HG02588 (cell line): ENCODE measurements around the gene CEP85.

Experiments used
- ATAC-seq: cut with Tn5 transposase; IDR thresholded peaks from one replicate; pipeline ENCODE4 v1.9.1; 2021; ENCODE audit warnings: mild to moderate bottlenecking, moderate library complexity; ENCODE audit not compliant: unreplicated experiment

Gene CEP85, protein sequence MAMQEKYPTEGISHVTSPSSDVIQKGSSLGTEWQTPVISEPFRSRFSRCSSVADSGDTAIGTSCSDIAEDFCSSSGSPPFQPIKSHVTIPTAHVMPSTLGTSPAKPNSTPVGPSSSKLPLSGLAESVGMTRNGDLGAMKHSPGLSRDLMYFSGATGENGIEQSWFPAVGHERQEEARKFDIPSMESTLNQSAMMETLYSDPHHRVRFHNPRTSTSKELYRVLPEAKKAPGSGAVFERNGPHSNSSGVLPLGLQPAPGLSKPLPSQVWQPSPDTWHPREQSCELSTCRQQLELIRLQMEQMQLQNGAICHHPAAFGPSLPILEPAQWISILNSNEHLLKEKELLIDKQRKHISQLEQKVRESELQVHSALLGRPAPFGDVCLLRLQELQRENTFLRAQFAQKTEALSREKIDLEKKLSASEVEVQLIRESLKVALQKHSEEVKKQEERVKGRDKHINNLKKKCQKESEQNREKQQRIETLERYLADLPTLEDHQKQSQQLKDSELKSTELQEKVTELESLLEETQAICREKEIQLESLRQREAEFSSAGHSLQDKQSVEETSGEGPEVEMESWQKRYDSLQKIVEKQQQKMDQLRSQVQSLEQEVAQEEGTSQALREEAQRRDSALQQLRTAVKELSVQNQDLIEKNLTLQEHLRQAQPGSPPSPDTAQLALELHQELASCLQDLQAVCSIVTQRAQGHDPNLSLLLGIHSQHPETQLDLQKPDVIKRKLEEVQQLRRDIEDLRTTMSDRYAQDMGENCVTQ

DNA sequence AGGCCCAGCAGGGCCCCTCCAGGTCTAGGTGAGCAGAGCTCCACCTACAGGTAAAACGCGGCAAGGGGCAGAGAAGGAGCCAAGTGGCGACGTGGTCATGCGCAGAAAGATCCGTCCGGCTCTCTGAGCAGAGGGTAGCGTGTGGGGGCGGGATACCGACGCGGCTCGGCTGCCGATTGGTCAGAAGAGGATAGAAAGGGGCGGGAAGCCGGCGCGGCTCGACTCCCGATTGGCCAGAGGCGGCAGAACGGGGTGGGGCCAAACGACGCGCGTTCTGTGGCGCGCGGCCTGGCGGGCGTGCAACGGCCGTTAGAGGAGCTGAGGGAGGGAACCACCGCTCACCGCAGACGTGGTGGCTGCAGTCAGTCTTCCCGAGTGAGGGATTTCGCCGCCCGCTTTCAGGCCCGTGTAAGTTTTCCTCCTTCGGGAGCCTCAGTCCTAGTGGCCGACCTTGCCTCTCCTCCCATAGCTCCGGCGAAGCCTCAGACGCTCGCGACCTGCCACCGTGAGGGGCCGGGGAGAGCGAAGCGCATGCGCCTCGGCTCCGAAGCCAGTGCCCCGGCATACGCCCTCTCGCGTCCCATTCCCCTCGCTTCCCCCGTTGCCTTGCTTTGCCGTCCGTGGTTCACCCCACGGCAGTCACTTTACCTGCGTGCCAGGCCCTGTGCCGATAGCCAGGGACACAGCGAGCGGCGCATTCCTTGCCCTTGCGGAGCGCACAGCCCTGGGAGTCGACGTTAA is at the start of gene CEP85:
Gene CEP85, plus strand, starts transcription at position 298 of the 741 bp plus-strand sequence. CDS start 5,584 bp downstream, outside the sequence.
- ATAC-seq, result peak; percentile 92

DNA sequence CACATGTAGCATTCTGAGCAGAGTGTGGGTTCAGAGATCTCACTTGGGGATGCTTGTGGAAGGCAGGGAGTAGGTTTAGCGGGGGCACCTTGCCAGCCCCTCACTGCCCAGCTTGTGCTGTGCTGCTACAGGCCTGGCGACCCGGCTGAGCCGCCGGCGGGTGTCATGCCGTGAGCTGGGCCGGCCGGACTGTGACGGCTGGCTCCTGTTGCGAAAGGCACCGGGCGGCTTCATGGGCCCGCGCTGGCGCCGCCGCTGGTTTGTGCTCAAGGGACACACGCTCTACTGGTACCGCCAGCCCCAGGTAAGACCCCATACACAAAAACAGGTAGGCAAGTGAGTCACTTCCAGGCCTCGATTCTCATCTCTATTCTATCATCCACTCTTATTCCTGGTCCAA is 49.1 kb upstream of the CEP85 start:
- no peak for ATAC-seq

DNA sequence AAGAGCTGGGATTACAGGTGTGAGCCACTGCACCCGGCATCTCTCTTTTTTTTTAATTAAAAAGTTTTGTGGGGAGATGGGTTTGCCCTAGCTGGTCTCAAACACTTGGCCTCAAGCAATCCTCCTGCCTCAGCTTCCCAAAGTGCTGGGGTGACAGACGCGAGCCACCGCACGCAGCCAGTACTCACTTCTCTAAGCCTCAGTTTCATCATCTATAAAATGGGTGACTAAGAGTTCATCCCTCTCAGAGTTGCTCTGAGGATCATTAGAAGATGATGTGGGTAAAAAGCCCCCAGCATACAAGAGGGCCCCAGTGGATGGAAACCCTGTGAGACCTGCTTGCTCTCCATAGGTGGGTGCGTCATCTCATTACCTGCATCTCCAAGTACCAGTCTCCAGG is 46.1 kb upstream of the CEP85 start:
- ATAC-seq, result no peak

DNA sequence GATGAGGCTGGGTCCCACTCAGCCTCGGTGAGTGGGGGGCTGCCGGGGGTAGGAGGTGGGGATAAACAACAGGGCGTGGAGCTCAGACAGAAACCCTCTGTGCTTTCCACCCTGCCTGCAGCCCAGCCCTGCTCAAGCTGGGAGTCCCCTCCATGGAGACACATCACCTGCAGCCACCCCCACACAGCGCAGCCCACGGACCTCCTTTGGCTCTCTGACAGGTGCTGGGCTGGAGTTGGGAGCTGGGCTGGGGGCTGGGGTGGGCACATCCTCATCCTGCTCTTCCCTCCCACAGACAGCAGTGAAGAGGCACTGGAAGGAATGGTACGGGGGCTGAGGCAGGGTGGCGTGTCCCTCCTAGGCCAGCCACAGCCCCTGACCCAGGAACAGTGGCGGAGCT is 45.5 kb upstream of the CEP85 start:
- ATAC-seq, result no peak

DNA sequence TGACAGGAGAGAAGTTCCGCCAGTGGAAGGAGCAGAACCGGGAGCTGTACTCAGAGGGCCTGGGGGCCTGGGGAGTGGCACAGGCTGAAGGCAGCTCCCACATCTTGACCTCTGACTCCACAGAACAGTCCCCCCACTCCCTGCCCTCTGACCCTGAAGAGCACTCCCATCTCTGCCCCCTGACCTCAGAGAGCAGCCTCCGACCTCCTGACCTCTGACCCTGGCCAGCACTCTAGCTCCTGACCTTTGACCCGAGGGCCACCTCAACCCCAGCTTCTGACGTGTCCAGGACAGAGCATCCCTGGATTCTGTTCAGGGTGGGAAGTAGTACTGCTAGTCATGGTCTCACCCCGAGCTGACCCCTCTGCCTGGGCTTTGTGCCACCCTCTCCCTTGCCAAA is 44.7 kb upstream of the CEP85 start:
- ATAC-seq, result no peak

DNA sequence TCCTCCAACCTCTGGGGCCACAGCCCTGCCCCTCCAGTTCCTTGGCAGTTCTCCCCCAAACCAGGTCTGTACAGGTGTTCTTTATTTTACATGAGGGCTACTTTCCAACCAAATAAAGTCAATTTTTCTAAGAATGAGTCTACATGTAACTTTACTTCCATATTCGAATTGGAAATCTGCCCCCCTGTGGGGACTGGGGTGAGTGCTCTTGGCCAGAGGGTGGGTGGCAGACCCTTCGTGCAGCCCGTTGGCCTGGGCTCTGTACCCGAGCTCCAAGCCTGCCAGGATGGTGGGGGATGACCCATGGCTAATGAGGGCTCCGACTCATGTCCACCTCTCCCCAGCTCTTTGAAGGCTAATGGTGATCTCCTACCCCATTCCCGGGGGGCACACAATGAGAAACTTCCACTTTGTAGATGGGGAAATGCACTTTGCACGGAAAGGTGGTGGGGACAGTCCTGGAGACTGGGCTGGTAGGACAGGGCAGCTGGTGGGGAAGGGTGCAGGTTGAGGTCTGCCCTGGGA is 44.2 kb upstream of the CEP85 start:
- no peak for ATAC-seq

DNA sequence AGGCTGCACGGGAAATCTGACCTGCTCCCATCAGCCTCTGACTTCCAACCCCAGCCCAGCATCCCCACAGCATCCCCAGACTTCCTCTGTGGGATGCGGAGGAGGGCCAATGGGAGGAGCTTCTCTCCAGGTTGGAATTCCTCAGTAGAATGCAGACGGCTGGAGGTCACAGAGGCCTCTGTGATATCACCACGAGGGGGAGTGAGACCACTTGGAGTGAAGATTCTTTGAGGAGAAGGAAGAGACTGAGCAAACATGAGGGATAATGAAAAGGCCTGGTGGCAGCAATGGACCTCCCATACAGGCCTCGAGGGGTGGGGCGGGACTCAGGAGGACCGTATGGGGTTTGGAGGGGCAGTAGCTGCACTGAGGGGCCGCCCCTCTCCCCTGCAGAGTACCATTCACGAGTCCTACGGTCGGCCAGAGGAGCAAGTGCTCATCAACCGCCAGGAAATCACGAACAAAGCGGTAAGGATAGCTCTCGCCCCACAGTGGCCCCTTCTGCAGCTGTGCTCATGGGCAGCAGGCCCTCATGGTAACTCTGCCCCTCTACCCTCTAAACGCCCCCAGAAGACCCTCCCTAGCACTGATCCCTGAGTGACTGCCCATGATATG is 43.5 kb upstream of the CEP85 start, which contains the start of gene CATSPER4:
Gene CATSPER4, plus strand, starts transcription at position 230 of the 615 bp plus-strand sequence. Its CDS starts 26 bp downstream, at position 256.
- no peak for ATAC-seq

DNA sequence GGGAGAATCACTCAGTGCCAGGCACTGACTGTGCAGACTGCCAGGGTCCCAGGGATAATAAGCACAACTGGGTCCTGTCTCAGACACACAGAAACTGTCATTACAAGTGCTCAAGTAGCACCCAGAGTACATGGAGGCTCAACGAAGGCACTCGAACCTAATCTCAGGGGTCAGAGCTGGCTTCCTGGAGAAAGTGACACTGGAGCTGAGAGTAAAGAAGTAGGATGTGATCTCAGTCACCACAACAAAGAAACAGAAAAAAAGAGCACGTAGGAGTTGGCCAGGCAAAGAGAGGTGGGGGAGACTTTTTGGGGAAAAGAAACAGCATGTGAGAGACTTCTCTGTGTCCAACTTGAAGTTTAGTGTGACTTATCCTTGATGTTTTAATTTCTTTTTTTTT is 42.3 kb upstream of the CEP85 start:
- ATAC-seq, result no peak

DNA sequence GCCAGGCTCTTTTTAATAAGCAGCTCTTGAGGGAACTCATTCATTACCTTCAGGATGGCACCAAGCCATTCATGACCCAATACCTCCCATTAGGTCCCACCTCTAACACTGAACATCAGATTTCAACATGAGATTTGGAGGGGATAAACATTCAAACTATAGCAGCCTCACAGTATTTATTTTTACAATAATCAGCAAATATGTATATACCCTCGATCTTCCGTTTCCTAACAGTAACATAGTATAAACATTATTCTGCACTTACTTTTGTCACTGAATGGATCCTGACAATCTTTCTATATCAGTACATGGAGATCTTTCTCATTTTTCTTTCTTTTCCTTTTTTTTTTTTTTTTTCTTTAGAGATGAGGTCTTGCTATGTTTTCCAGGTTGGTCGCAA is 38.2 kb upstream of the CEP85 start:
- ATAC-seq, result no peak

DNA sequence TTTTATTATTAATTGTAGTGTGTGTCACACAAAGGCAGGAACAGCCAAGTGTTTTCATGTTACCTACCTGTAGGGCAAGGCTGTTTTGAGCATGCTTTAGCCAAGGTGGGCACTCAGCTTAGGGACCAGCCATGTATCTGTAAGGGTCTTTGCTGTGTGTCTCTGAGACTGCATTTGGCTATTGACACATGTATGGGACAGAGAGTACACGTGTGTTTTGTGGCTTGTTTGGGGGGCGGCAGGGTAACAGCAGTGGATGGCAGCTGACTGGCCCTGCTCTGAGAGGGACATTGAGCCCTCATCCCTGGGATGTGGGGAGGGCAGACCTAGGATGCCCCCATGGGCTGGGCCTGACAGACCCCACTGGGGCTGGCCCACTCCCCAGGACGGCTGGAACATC is 36.7 kb upstream of the CEP85 start:
- no peak for ATAC-seq

DNA sequence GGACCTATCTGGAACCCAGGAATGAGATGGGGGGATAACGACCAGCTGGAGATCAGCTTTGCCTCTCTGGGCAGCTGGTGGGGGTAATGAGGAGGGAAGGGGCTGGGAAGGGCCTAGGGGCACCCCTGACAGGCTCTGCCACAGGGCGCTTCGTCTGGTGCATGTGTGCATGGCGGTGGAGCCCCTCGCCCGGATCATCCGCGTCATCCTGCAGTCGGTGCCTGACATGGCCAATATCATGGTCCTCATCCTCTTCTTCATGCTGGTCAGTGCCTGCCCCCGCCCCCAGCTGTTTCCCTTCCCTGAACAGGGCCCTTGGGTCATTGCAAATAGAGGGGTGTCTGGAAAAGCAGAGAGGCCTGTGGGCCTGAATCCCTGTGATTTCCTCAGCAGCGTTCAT is 36.2 kb upstream of the CEP85 start:
- ATAC-seq, result no peak

DNA sequence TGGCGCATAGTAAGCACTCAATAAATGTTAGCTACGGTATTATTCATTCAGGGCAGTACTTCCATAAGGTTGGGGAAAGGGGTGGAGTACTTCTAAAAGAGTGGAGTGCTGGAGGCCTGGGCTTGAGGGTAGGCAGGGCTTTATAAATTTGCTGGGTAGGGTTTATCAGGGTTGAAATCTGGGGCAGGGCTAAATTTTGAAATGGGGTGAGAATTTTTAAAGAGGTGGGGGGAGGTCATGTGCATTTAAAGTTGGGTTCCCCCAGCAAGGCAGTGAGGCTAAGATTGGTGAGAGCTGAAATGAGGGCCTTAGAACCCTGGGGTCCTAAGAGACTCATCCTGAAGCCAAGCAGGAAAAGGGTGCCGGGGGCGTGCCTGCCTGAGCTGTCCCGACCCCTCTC is 33.6 kb upstream of the CEP85 start:
- ATAC-seq, result no peak

DNA sequence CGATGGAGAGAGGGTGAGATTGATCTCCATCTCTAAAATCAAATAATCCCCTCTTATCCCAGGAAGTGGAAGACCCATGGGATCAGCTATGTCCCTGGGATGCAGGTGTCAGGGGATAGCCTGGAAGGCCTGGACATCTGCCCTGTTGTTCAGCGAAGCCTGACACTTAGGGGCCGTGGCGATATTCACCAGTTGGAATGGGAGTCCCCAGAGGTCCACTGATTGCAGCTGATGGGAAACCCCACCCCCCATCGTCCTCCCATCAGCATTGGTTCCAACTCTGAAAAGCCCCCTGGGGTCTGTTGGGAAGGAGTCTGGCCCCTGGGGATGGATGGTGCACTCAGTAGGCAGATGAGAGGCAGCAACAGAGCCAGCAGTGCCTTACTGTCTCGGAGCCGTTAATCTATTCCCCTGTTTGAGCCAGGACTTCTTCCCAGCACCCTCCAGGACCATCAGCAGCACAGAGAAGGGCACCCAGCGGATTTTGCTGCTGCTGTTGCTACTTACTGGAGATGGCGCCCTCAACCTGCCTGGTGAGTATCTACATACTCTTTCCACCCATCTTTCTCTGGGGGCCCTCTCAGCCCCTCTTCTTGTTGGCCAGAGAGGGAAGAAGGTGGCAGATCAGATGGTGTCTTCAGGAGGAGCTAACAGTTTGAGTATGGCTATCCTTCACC is 30.2 kb upstream of the CEP85 start:
- no peak for ATAC-seq

DNA sequence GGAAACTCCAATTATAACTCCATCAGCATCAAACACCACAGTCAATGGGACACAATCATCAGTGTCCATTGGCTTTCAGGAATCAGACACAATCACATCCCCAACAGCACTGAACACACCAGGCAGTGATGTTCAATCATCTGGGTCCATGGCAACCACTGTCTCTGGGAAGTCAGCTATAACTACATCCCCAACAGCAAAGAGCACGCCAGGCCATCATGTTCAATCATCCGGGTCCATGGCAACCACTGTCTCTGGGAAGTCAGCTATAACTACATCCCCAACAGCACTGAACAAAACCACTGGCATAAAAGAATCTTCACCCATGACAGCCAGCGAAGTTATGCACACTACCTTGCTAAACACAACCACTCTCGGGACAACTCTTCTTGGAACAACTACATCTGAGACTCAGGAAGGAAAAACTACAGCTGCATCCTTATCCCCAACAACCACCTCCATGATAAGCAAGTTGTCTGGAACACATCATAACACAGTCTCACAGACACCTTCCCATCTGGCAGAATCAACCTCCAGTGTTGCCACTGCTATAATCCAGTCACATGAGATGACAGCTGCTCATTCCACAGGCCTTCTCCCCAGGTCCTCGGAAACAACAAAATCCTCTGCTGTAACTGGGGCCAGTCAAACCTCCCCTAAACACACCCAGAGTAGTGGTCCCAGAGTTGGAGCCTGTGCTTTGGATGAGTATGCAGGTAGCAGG is 23.7 kb upstream of the CEP85 start:
- ATAC-seq, result no peak

DNA sequence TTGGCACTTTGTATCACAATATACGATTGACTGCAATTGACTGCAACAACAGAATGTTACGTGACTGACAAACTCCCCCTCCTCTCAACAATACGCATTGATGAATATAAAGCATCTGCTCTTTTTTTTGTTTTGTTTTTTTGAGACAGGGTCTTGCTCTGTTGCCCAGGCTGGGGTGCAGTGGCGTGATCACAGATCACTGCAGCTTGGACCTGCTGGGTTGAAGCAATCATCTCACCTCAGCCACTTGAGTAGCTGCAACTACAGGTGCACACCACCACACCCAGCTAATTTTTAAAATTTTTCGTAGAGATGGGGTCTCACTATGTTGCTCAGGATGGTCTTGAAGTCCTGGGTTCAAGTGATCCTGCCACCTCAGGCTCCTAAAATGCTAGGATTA is 21.3 kb upstream of the CEP85 start:
- no peak for ATAC-seq

DNA sequence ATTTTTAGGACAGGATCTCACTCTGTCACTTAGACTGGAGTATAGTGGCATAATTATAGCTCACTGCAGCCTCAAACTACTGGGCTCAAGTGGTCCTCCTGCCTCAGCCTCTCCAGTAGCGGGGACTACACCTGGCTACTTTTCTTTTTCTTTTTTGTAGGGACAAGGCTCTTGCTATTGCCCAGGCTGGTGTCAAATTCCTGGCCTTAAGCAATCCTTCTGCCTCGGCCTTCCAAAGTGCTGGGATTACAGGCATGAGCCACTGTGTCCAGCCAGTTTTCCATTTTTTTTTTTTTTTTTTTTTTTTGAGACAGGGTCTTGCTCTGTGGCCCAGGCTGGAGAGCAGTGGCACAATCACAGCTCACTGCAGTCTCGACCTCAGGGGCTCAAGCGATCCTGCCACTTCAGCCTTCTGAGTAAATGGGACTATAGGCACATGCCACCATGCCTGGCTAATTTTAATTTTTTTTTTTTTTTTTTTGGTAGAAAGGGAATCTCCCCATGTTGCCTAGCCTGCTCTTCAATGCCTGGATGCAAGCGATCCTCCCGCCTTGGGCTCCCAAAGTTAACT is 20.6 kb upstream of the CEP85 start:
- ATAC-seq, result no peak

DNA sequence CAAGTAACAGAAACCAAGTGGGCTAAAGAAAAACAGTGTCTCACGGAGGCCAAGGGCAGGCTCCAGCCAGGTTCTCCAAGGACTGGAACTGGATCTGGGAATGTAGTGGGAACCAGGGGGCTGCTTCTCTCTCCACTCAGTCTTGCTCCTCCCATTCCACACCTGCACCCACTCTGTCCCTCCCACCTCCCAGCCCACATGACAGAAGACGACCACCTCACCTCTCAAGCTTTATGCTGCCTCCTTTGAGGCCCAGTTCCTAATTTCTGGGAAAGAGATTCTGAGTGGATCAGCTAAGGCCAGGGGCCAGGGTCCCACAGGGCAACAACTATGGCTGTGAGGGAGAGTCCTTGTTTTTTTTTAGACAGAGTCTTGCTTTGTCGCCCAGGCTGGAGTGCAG is 18.8 kb upstream of the CEP85 start:
- ATAC-seq, result no peak

DNA sequence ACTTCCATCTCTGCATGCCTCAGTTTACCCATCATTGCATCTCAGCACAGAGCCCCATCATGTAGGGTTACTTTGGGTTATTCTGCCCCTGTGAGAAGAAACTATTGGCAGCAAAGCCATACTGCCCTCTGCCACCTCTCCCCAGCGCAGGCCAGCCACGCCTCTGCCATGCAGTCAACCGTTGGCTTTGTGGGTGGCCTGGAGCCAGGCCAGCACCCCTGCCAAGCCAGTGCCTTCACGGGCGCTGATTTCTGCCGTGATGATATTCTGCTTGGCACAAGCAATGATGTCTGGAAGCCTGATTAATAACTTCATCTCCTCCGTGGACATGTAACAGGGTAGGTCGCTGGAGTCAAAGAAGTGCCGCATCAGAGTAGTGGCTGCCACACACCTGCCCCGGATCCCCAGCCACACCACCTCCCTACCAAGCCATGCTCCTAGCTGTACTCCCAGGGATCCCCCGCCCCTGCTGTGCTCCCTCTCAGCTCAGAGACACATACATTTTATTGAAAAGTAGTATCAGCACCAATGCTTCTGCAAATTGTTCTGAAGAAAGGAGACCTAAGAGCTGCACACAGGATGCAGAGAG is 15.0 kb upstream of the CEP85 start:
- ATAC-seq, result no peak
